ENCODE measurements around the gene CHIT1.
"Not testable (repeated sequence)": the region's sequence is repeated elsewhere in the genome, so short reads cannot be mapped to it uniquely, and the experiment has no call there.

CHIT1 gene

DNA sequence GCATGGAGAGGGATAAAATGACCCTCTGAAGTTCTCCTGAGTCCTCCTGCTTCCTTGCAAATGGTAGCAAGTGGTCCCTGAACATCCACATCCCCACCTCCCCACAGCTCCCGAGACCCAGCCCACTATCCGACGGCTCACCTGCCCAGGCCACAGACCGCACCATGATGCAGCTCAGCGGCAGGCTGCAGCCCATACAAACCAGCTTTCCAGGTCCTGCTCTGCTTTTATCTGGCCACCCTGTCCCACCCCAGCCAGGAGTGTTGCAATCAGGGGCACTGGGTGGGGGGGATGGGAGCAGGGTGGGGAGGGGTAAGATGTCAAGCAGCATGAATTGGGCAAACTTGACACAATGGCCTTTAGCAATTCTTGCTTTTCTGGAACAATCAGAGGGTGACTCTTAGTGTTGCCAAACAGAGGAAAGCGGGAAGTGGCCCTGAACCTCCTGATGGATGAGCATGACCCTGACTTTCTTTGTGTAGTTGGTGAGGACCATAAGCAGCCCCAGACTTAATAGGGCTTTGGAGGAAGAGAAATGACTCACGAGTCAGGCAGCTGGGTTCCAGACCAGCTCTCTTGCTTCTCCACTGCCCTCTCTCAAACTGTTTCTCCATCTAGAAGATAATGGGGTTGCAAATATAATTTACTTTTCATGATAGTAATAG lies at the start of gene CHIT1:
Gene CHIT1 (minus strand): TSS at position 203 of the 665 bp plus-strand sequence. CDS start 37 bp downstream, at position 166.
- no peak for DNase-seq

DNA sequence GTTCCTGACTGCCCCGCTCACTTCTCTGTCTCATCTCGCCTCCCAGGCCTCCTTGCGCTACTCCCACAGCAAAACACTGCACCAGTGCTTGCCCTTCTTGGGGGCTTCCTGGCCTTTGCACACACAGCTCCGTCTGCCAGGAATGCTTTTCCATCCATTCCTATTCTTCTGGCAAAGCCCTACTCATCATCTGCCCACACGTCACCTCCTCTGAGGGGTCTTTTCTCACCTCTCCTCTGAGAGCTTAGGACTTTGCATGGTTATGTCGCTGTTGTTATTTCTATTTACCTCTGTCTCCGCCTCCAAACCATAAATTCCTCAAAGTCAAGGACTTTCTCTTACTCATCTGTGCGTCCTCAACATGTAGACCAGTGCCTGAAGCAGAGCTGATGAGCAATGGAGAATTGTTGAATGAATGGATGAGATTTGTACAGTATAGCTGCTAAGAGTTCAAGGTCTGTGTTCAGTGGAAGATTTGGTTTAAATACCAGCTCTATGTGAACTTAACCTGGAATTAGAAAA lies 49.5 kb upstream of the CHIT1 start:
- DNase-seq = no peak

DNA sequence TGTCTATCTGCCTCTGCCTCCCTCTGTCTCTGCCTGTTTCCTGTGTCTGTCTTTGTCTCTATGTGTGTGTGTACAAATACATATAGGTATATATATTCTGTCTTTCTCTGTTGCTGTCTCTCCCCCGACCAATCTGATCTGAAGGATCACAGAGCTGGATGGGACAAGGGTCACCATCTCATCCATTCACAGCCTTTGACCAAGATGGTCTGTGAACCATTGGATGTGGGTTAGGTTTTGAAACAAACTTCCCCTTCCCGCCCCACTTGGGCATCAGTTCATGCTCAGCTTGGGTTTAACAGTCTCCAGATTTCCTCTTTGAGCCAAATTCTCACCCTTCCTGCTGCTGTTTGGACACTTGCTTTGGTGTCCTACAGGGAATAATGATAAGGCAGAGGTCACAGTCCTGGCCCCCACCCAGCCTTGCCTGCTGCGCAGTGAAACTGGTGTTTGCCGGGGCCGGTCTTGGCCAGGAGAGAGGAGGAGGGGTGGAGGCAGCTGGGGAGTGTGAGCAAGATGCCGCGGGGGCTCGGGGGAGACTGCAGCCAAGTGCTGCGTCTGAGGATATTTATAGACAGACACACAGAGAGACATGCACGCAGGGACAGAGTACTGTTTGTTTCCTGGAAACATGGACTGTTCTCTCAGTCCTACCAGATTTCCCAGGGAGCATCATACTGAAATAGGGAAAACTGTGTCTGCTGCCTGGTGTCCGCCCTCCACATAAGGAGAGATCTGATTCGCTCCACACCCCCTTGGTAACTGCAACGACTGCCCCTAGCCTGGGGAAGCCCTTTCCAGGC lies 48.8 kb upstream of the CHIT1 start:
- DNase-seq = no peak

DNA sequence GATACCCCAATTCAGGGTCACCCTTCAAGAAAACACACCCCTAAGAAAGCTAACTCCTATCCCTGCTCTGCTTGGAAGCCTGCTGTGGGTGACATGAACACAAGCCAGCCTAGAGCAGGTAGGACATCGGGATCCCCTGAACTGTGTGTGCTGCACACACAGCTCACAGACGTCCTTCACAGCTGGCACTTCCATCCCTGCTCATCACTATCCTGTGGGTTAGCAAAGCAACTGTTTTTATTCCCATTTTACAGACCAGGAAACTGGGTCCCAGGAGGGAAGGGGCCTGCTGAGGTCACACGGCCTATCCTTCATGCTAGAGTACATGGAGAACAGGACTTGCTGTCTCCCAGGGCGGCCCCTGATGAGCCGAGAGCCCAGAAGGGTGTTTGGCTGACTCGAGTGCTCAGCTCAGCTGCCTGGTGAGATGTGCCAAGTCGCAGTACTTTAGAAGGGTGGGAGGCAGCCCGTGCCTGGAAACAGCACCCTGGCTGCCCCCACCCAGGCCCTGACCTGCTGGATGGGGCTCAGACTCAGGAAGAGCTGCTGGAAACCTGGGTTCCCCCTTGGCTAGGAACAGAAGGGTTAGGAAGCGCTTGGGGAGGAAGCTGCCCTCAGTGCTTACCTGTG lies 47.6 kb upstream of the CHIT1 start:
- DNase-seq = no peak

DNA sequence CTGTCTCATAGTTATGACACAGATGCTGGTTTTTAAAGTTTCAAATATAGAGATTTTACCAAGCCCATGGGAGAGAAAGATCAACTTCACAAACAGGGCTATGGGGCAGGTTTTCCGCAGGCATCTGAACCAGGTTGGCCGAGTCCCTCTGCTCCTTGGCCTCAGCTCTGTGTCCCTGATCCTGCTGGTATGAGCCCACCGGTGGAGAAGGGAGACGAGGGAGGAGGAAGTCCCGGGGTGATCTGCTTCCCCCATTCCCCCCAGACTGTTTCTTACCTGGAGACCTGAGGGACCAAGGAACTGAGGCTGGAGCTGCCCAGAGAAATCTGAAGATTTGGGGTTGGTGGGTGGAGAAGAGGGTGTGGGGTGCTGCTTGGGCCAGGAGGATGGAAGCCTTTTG lies 46.9 kb upstream of the CHIT1 start:
- DNase-seq = no peak

DNA sequence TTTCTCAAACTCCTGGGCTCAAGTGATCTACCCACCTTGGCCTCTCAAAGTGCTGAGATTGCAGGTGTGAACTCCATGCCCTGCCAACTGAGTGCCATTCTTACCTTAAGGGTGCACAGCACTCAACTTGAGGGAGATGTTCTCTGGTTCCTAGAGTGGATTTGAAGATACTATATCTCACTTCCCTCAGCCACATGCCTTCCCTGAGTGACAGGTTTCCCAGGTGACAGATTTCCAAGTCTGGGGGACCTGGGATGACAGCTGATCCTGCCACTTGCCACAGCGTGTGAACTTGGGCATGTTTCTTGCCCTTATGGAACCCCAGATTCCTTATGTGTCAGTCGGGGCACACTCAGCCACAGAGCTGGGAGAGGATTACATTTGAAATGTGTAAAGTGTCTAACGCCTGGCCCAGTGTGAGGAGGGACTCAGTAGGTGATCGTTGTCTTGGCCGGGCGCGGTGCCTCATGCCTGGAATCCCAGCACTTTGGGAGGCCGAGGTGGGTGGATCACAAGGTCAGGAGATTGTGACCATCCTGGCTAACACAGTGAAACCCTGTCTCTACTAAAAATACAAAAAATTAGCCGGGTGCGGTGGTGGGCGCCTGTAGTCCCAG lies 46.3 kb upstream of the CHIT1 start:
- DNase-seq = no peak

DNA sequence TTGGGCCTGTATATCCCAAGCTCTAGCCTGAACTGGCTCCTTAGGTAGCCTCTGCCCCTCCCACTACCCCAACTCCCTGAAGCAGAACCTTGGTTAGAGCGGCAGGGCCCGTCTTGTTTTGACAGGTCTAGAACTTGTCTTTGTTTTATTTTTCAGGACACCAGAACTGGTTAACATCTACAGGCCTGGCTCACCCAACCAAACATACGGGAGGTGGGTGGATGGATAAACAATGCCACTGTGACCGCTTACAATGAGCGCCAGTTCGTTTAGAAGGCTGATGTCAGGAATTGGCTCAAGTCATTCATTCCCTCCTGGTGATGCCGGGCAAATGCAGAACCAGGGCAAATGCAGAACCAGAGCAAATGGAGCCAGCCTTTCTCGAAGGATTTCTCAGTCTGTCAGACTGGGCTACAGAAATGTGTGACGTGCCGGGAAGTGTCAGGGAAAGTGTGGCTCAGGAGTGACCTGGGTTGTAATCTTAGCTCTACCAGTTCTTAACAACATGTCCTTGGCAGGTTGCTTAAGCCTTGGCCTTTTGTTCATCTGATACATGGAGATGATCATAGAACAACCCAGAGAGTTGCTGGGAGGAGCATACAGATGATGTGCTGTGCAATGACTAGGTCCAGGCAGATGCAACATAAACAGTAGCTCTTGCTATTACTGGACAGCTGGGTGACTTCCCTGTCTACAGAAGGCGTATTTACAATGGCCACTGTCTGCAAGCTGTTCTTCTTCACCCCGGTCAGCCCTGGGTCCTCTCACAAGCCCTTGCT lies 45.3 kb upstream of the CHIT1 start:
- DNase-seq = no peak

DNA sequence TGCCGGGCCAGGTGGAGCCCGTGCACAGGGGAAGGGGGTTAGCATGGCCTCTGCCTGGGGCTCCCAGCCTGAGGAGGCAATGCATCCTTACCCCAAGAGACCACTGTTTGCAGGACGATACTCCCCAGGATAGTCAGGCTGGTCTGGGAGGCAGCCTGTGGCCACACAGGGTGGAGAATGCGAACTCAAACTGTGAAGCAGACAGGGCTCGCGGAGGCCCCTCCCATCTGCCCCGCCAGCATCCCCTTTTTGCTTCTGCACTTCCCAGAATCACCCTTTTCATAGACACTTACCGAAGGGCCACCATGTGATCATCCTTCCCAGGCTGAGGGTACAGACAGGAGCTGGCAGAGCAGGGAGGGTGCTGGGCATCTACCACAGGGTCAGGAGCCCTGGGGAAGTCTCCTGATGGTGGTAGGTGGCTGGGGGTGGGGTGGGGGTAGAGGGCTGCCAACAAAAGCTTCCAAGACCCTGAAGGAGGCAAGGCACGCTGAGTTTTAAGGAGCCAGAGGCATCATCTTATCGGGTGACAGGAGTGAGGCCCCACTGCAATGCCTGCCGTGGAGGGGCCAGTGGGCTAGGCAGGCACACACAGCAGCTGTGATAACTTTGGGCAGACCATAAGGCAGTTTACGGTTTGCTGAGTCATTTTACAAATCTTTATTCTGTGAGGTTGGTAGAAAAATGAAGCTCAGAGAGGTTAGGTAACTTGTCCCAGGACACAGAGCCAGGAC lies 44.6 kb upstream of the CHIT1 start:
- no peak for DNase-seq

DNA sequence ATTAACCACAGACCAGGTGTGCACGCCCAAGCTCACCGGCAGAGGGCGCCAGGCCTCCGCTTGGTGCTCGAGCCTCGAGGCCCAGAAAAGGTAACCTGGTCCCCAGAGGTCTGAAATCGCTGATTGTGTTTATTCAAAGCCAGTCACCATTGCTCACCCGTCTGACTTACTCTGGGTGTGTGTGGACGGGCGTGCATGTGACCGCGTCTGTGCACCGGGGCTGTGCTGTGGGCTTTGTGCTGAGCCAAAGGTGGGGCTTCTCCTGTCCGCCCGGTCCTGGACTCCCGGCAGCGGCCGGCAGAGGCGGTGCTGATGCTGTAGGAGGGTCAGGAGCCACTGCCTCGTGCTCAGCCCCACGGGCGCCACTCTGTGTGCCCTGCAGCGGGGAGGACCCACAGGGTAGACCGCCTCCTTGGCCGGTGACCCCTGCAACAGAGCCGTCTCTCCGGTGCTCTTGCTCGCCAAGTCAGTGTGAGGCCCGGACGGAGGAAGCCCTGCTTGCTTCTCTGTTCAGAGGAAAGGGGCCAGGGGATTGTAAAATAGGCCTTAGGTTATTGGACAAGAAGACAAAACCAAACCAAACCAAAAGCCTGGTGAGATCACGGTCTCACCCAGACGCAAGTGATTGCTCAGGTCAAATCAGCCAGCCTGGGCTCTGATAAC lies 43.9 kb upstream of the CHIT1 start:
- DNase-seq = peak; percentile 94

DNA sequence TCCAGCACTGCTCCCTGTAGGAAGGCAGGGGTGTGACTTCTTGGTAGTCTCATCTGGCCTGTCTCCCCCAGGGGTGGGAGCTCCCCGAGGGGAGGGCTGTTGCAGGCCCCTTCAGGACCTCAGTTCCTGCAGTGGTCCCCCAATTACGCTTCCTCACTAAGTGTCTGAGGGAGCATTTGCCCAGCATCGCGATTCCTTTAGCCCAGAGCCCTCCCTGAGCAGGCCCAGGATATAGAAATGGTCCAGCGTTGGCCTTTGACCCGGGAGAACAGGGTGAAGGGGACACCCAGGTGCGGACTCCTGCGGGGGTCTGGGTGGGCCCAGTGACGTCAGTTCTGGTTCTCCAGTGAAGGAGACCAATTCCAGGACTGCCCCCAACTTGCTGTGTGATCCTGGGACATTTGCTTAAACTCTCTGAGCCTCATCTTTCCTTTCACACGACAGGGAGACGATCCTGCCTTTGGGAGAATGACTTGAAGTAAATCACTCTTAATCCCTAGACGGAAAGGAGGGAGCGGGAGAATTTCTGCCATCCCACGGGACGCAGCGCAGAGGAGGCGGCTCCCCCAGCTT lies 43.2 kb upstream of the CHIT1 start:
- DNase-seq = no peak

DNA sequence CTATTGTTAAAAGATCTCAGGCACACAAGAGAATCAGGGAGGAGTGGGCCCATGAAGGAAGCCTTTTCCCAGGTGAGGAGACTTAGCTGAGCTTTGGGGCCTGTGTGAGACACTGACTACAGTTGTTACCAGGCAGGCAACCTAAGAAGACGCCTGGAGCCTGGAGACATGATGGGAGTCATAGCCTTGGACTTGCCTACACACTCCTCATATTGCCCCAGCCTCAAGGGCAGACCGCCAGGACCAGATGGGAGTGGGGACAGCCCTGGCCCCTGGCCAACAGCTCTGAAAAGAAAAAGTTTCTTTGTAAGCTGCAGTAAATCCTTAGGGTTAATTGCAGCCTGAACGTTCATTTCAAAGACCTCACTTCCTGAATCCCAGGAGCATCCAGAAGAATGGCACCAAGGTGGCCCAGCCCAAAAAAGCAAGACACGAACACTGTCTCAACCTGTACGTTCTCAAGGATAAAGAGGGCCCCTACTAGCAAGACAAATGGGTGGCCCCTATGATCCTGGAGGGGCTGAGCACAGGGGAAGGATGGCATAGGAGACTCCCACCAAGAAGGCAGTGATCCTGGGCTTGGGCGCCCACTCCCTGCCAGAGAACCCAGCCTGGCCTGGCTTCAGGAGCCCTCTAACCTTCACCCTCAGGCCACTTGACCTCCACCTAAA lies 42.6 kb upstream of the CHIT1 start:
- no peak for DNase-seq

DNA sequence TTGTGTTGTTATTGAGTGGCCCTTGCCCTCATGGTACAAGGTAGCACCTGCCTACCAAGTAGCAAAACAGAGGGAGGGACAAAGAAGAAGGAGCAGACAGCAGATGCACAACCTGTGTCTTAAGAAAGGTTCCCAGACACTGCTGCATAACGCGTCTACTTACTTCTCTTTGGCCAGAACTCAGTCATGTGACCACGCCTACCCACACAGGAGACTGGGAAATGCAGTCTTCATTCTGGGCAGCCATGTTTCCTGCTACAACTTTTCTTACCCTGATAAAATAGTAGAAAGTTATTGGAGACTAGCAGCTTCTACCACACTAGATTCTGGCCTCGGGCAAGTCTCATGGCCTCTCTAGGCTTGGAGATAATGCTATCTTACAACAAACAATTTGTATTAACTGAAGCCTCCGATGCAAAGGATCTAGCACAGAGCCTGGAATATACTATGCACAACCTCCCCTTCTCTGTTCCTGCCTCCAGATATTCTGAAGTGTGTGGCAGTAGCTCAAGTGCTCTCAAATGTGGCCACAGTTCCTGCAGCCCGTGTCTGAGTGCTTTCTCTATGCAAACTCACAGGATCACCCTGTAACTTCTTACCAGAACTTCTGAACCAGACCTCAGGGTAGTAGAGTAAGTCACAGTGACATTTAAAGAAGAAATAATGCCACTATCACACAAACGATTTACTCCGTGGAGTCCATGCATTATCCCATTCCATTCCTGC lies 41.7 kb upstream of the CHIT1 start:
- peak; percentile 64 for DNase-seq

DNA sequence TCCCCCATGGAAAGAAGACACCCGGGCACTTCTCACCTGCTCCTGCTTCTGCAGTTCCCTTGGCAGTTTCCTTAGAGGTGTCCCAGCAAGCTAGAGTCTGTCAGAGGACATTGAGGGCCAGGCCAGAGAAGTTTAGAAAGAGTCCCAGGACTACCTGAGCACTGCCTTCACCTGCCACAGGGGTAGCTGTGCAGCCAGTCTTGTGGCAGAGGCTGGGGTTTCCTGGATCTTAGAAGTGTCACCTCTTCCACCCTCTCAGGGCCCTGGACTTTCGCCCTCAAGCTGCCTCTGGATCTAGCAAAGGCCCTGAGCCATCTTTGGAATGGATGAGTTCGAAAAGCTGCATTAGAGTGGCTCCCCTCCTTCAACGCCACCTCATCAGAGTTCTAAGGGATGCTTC lies 41.0 kb upstream of the CHIT1 start:
- DNase-seq = no peak

DNA sequence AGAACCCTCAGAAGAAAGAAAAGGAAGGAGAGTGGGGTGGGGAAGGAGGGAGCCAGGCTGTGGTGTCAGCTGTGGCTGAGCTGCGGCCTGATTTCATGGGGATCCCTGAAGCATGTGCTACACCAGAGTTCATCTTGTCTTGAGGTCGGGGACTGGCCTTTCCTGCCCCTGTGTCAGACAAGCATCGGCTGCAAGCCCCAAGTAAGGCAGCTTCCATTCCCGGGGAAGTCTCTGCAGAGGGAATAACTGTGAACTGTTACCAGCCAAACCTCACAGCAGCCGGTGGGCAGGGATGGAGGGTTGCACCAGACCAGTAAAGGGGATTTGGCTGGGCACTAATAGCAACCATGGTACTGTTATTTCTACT lies 40.2 kb upstream of the CHIT1 start:
- DNase-seq = no peak

DNA sequence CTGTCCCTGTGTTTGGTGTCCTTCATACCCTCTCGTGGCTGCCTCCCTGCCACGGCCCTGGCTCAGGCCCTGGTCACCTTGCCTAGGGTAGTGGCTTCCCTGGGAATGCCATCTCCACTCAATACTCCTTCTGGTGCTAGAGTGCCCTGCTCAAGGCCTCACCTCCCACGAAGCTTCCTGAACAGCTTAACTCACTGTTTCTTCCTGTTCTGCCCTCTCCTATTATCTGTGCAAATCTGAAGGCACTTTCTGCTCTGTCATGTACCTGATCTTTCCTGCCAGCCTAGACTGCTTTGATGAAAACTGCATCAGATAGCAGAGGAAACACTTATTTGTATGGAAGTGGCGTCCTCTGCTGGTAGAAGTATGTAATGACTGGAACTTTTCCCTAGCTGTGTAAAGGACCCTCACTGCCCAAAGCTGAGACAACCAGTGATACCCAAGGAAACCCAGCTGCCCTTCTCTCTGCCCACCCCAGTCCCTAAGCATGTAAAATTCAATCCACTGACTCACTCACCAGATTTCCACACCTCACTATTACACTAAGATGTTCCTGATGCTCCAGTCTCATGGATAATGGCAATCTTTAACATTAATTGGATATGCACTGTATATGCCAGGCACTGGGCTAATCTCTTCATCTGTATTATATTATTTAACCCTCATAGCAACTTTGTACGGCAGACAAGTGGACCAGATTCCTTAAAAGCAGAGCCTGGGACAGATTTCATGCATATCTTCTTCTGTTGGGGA lies 39.6 kb upstream of the CHIT1 start:
- no peak for DNase-seq

DNA sequence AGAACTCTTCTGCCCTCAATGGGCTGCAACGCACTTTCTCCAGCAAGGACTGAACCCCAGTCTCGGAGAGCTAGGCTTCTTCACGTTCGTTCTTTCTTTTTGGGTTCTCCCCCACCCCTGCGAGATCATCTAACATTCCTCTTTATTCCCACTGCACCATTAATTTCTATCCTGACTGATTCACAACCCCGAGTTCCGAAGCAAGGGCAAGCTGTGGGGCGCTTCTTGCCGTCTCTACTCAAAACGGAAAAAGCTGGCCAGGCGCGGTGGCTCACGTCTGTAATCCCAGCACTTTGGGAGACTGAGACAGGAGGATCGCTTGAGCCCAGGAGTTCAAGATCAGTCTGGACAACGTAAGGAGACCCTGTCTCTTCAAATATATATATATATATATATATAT lies 38.4 kb upstream of the CHIT1 start:
- no peak for DNase-seq

DNA sequence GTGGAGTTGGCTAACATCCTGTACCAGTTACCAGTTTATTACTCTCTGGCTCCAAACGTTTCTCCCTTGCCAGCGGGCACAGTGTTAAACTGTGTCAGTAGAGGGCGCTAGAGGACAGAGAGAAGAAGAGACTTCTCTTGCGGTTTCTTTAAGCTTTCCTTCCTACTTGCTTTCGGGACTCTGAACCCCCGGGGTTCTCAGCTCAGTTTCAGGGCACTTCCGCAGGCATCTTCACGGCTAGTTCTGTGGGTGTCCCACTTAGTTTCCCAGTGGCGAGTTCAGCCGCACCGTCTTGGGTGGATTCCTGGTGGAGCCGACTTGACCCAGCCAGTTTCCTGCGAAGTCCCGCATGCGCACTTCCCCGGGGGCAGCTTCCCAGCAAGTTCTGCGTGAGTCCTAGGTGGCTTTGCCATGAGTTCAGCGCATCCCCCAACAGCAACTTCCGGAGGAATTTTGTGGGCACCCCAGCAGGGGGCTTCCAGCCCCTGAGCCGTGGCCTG lies 37.9 kb upstream of the CHIT1 start:
- peak; percentile 78 for DNase-seq

DNA sequence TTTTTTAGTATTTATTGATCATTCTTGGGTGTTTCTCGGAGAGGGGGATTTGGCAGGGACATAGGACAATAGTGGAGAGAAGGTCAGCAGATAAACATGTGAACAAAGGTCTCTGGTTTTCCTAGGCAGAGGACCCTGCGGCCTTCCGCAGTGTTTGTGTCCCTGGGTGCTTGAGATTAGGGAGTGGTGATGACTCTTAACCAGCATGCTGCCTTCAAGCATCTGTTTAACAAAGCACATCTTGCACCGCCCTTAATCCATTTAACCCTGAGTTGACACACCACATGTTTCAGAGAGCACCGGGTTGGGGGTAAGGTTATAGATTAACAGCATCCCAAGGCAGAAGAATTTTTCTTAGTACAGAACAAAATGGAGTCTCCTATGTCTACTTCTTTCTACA lies 36.7 kb upstream of the CHIT1 start:
- DNase-seq = not testable (repeated sequence)

DNA sequence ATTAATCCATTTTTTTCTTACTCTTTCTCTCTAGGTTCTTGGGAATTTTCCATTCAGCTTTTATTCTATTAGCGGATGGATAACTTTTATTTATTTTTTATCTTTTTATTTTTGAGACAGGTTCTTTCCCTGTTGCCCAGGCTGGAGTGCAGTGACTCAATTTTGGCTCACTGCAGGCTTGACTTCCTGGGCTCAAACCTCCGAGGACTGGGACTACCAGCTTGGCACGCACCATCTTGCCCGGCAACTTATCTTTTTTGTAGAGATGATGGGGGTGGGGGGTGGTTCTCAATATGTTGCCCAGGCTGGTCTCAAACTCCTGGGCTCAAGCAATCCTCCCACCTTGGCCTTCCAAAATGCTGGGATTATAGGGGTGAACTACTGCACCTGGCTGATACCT lies 36.1 kb upstream of the CHIT1 start:
- DNase-seq = no peak

Measured in activated CD8-positive, alpha-beta memory T cell treated with anti-CD3 and anti-CD28 coated beads, Interleukin-2, amount 50 U/mL, for 4 hours (primary cell).